WTC11 (cell line): ENCODE measurements around the gene RPL22L1. TPM values are rescaled to one million over a fixed set of nuclear protein-coding genes. Genes with fewer than 3 reads are reported as not detected.

ENCODE experiments used
- ATAC-seq: fragments of 200-7000 bp; cut with Tn5 transposase; 2 replicates; pipeline ENCODE4 v1.10.0; 2021; ENCODE audit warnings: mild to moderate bottlenecking, moderate library complexity
- Bru-seq: library from RNA; stranded (reverse); fragments of 400-500 nt; gene quantifications from one replicate; lab custom pipeline; 2021; lab: Mats Ljungman, UMichigan
- CTCF ChIA-PET: fragments of 300-600 bp; sonication (Branson Sonifier 250); formaldehyde crosslinking; loops from one replicate; lab custom pipeline; 2021; ENCODE audit warnings: antibody characterized with exemption; lab: Charles Lee
- POLR2A ChIA-PET: fragments of 350-600 bp; sonication (Branson Sonifier 250); formaldehyde crosslinking; loops from one replicate; lab custom pipeline; 2021; ENCODE audit warnings: antibody characterized with exemption; lab: Charles Lee
- DNase-seq: peaks from one replicate; pipeline ENCODE4 v3.0.0; 2021; ENCODE audit warnings: low spot score
- H3K27ac Mint-ChIP-seq: 2 replicates; pipeline ENCODE4 v1.8.0; 2021; ENCODE audit warnings: mixed read lengths
- H3K27me3 Mint-ChIP-seq: 2 replicates; pipeline ENCODE4 v1.8.0; 2021; ENCODE audit warnings: low read depth, mild to moderate bottlenecking, moderate library complexity, mixed read lengths
- H3K36me3 Mint-ChIP-seq: 2 replicates; pipeline ENCODE4 v1.8.0; 2021; ENCODE audit warnings: mixed read lengths
- H3K4me1 Mint-ChIP-seq: 2 replicates; pipeline ENCODE4 v1.8.0; 2022; ENCODE audit warnings: mixed read lengths
- H3K4me3 Mint-ChIP-seq: 2 replicates; pipeline ENCODE4 v1.8.0; 2021; ENCODE audit warnings: mild to moderate bottlenecking, moderate library complexity, mixed read lengths
- H3K9me3 Mint-ChIP-seq: 2 replicates; pipeline ENCODE4 v1.8.0; 2021; ENCODE audit warnings: mixed read lengths
- AR ChIP-seq: fragments of 250-450 bp; sonication (Bioruptor Pico); IDR thresholded peaks from 2 replicates; pipeline ENCODE4 v1.9.0; 2021; ENCODE audit warnings: mild to moderate bottlenecking
- CREB1 ChIP-seq: sonication (generic); formaldehyde crosslinking; IDR thresholded peaks from 2 replicates; pipeline ENCODE4 v1.8.0; 2023; ENCODE audit warnings: mild to moderate bottlenecking, missing genetic modification reagents
- CTCF ChIP-seq: fragments of 200-600 bp; IDR thresholded peaks from 2 replicates; pipeline ENCODE4 v1.8.0; 2022; ENCODE audit warnings: antibody characterized with exemption
- FOXK1 ChIP-seq: sonication (generic); formaldehyde crosslinking; IDR thresholded peaks from 2 replicates; pipeline ENCODE4 v1.8.0; 2022; ENCODE audit warnings: mild to moderate bottlenecking, moderate library complexity, missing genetic modification reagents
- GABPB1 ChIP-seq: sonication (generic); formaldehyde crosslinking; IDR thresholded peaks from 2 replicates; pipeline ENCODE4 v1.8.1; 2023; ENCODE audit warnings: mild to moderate bottlenecking, missing genetic modification reagents
- IRF2 ChIP-seq: sonication (generic); formaldehyde crosslinking; IDR thresholded peaks from 2 replicates; pipeline ENCODE4 v1.8.0; 2022; ENCODE audit warnings: low read depth, missing genetic modification reagents, borderline replicate concordance
- JAZF1 ChIP-seq: fragments of 250-450 bp; sonication (Bioruptor Pico); IDR thresholded peaks from 2 replicates; pipeline ENCODE4 v1.9.0; 2021; ENCODE audit warnings: moderate library complexity, mild to moderate bottlenecking, inconsistent platforms
- JUN ChIP-seq: sonication (generic); formaldehyde crosslinking; IDR thresholded peaks from 2 replicates; pipeline ENCODE4 v1.8.0; 2023; ENCODE audit warnings: mild to moderate bottlenecking, missing genetic modification reagents
- KAT7 ChIP-seq: sonication (generic); formaldehyde crosslinking; IDR thresholded peaks from 2 replicates; pipeline ENCODE4 v1.8.1; 2023; ENCODE audit warnings: missing genetic modification reagents, mild to moderate bottlenecking, borderline replicate concordance
- NFYB ChIP-seq: sonication (generic); formaldehyde crosslinking; conservative IDR thresholded peaks from 2 replicates; pipeline ENCODE4 v1.8.0; 2022; ENCODE audit warnings: low read depth, missing genetic modification reagents
- SP1 ChIP-seq: sonication (generic); formaldehyde crosslinking; conservative IDR thresholded peaks from 2 replicates; pipeline ENCODE4 v1.8.1; 2022; ENCODE audit warnings: missing genetic modification reagents
- TCF7 ChIP-seq: sonication (generic); formaldehyde crosslinking; IDR thresholded peaks from 2 replicates; pipeline ENCODE4 v1.8.0; 2022; ENCODE audit warnings: mild to moderate bottlenecking, low read depth, missing genetic modification reagents, moderate library complexity
- TEAD1 ChIP-seq: sonication (generic); formaldehyde crosslinking; IDR thresholded peaks from 2 replicates; pipeline ENCODE4 v1.8.0; 2022; ENCODE audit warnings: mild to moderate bottlenecking, missing genetic modification reagents
- TEAD4 ChIP-seq: sonication (generic); formaldehyde crosslinking; IDR thresholded peaks from 2 replicates; pipeline ENCODE4 v1.8.0; 2022; ENCODE audit warnings: mild to moderate bottlenecking, missing genetic modification reagents
- USF1 ChIP-seq: sonication (generic); formaldehyde crosslinking; IDR thresholded peaks from 2 replicates; pipeline ENCODE4 v1.8.0; 2022; ENCODE audit warnings: mild to moderate bottlenecking, missing genetic modification reagents
- USF2 ChIP-seq: sonication (generic); formaldehyde crosslinking; IDR thresholded peaks from 2 replicates; pipeline ENCODE4 v1.8.1; 2023; ENCODE audit warnings: mild to moderate bottlenecking, missing genetic modification reagents, moderate library complexity
- ZBTB21 ChIP-seq: sonication (generic); formaldehyde crosslinking; IDR thresholded peaks from 2 replicates; pipeline ENCODE4 v1.8.1; 2023; ENCODE audit warnings: mild to moderate bottlenecking, missing genetic modification reagents, borderline replicate concordance
- ZBTB43 ChIP-seq: sonication (generic); formaldehyde crosslinking; IDR thresholded peaks from 2 replicates; pipeline ENCODE4 v1.8.1; 2023; ENCODE audit warnings: mild to moderate bottlenecking, missing genetic modification reagents
- ZNF281 ChIP-seq: sonication (generic); formaldehyde crosslinking; IDR thresholded peaks from 2 replicates; pipeline ENCODE4 v1.8.0; 2023; ENCODE audit warnings: mild to moderate bottlenecking, missing genetic modification reagents
- ZNF423 ChIP-seq: fragments of 250-450 bp; sonication (Bioruptor Pico); IDR thresholded peaks from 2 replicates; pipeline ENCODE4 v2.1.2; 2022; ENCODE audit warnings: mild to moderate bottlenecking, moderate library complexity
- ZNF671 ChIP-seq: fragments of 250-450 bp; sonication (Bioruptor Pico); IDR thresholded peaks from 2 replicates; pipeline ENCODE4 v1.8.0; 2021; ENCODE audit warnings: mild to moderate bottlenecking
- ZSCAN18 ChIP-seq: fragments of 250-450 bp; sonication (Bioruptor Pico); IDR thresholded peaks from 2 replicates; pipeline ENCODE4 v2.1.2; 2022; ENCODE audit warnings: mild to moderate bottlenecking, moderate library complexity
- long read RNA-seq, 3 experiments: library from RNA in 1 of 3; library from capped mRNA in 1 of 3; library from polyadenylated mRNA in 1 of 3; unstranded in 2 of 3; stranded (forward) in 1 of 3; transcript quantifications; one replicate each; pipeline ENCODE4 v2.0.0, GENCODE V29; 2021
- total RNA-seq: library from RNA; stranded (reverse); gene quantifications from 3 replicates; pipeline ENCODE4 v1.2.3, GENCODE V29; 2021

The RPL22L1 gene
- total RNA-seq, result 120 to 169 TPM (median 125 TPM) in 3 replicates
- percentile 99 among the genes with signal in this experiment for Bru-seq, nascent RNA
- long read RNA-seq, experiment 1, transcript RPL22L1-204 (4 exons, 581 nt), result minor isoform, 5 of 55 reads
- long read RNA-seq, experiment 1, transcript RPL22L1-201 (4 exons, 2,190 nt), result major isoform, 35 of 55 reads
- long read RNA-seq, experiment 1, partial matches to known transcripts, result 7 of 55 reads
- long read RNA-seq, experiment 1, other reads (novel, unspliced or antisense), result 2 of 55 reads
- long read RNA-seq, experiment 2, transcript RPL22L1-204 (4 exons, 581 nt), result minor isoform, 10 of 291 reads
- long read RNA-seq, experiment 2, transcript RPL22L1-205 (2 exons, 900 nt), result minor isoform, 5 of 291 reads
- long read RNA-seq, experiment 2, transcript RPL22L1-201 (4 exons, 2,190 nt), result major isoform, 98 of 291 reads
- long read RNA-seq, experiment 2, transcript RPL22L1-202 (4 exons, 506 nt), result minor isoform, 19 of 291 reads
- long read RNA-seq, experiment 2, partial matches to known transcripts, result 131 of 291 reads
- long read RNA-seq, experiment 2, other reads (novel, unspliced or antisense), result 28 of 291 reads
- long read RNA-seq, experiment 3, transcript RPL22L1-201 (4 exons, 2,190 nt), result major isoform, 11 of 17 reads
- long read RNA-seq, experiment 3, partial matches to known transcripts, result 5 of 17 reads
- long read RNA-seq, experiment 3, other reads (novel, unspliced or antisense), result 0 of 17 reads

- POLR2A ChIA-PET, result interaction anchor here (0.8 to 1.5 kb wide), 6 partner anchors 16 to 179 kb away, joined by 3 to 8 read pairs (median 4); no protein-coding TSS in a partner anchor
- Mint-ChIP-seq H3K4me3 (peak within 1 kb of the TSS; percentile 92), H3K9me3 (no peaks in the 10 kb centered on the region), H3K27me3 (no peaks in the 10 kb centered on the region; the same call in 1 of the 2 replicates), H3K36me3 (peaks cover 39% of the 10 kb centered on the region), H3K4me1 (peaks cover 28% of the 10 kb centered on the region), H3K27ac (peak within 1 kb of the TSS; percentile 100)
- DNase-seq (peak; percentile 91), ATAC-seq (peak; percentile 82)
- CTCF ChIA-PET, result interaction anchor here (0.9 to 1.1 kb wide), 2 partner anchors 58 to 456 kb away, joined by 3 to 6 read pairs; no protein-coding TSS in a partner anchor
- no peak for TF ChIP-seq ZNF281 (CRISPR knock-in tag)
- TF ChIP-seq GABPB1, result peak; percentile 8; the same call in 1 of the 2 replicates
- peak; percentile 72 for TF ChIP-seq SP1 (CRISPR knock-in tag)
- peak; percentile 80 for TF ChIP-seq USF2 (CRISPR knock-in tag)
- peak; percentile 80; the same call in 1 of the 2 replicates for TF ChIP-seq ZNF671
- TF ChIP-seq AR (CRISPR knock-in tag), result peak; percentile 89; the same call in 1 of the 2 replicates
- TF ChIP-seq ZNF423, result no peak
- TF ChIP-seq ZSCAN18, result no peak; the same call in 1 of the 2 replicates
- no peak for TF ChIP-seq CTCF
- no peak; the same call in 1 of the 2 replicates for TF ChIP-seq KAT7 (CRISPR knock-in tag)
- TF ChIP-seq CREB1, result no peak
- peak; percentile 81 for TF ChIP-seq USF1
- no peak for TF ChIP-seq TCF7 (CRISPR knock-in tag)
- peak; percentile 86 for TF ChIP-seq FOXK1
- TF ChIP-seq JAZF1, result no peak
- TF ChIP-seq TEAD4 (CRISPR knock-in tag), result no peak
- TF ChIP-seq TEAD1 (CRISPR knock-in tag), result peak; percentile 82
- no peak for TF ChIP-seq IRF2 (CRISPR knock-in tag)
- TF ChIP-seq ZBTB21 (CRISPR knock-in tag), result no peak
- peak; percentile 81; the same call in 1 of the 2 replicates for TF ChIP-seq JUN
- peak; percentile 91 for TF ChIP-seq ZBTB43 (CRISPR knock-in tag)
- no peak for TF ChIP-seq NFYB (CRISPR knock-in tag)
These were observed at the start of gene RPL22L1 for GRCh38 chr3:170869645-170870593. Gene RPL22L1, minus strand, starts transcription at chr3:170870195. Its CDS starts 28 bp downstream, at chr3:170870167.
